ENCODE measurements around the gene FBXW9. TPM values are rescaled to one million over a fixed set of nuclear protein-coding genes. Genes with fewer than 3 reads are reported as not detected.

Gene FBXW9
- total and polyA plus RNA-seq, 7 donors = 3.6 to 10.8 (median 6.2) TPM

DNA sequence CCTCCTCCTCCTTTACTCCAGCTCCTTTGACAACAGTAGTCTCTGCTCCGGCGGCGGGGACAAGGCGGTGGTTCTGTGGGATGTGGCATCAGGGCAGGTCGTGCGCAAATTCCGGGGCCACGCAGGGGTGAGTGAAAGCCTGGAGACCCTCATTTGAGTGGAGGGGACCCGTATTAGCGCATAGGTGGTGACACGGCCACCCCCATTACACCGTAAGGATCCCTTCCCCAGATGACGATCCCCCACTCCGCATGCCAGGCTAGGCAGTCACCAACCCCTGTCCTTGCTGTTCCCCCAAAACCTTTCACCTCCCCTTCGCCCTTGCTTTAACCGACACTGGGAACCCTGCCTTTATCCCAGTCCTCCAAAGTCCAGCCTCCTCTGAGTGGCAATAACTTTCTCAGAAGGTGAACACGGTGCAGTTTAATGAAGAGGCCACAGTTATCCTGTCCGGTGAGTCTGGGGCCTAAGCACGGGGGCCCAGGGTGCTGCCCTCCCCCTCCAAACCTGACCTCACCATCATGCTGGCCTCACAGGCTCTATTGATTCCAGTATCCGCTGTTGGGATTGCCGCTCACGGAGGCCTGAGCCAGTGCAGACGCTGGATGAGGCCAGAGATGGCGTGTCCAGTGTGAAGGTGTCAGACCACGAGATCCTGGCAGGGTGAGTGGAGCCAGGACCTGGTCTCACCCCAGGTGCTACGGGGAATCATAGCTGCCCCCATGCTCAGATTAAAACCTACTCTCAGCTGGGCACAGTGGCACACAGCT is 26.1 kb downstream of the FBXW9 start:
- peak overlapping the region; percentile 67 to 90 (median 84) for H3K4me3 ChIP-seq
- H3K36me3 ChIP-seq = peaks cover 3 to 43% (median 22%) of the 10 kb centered on the region in 4 donors
- no peaks in the 10 kb centered on the region for H3K27me3 ChIP-seq
- no peaks in the 10 kb centered on the region for H3K9me3 ChIP-seq
- WGBS, 2 donors = 32 to 42% methylated on average over 26 of the region's 26 CpGs
- DNase-seq = no peak
- no peak for TF ChIP-seq EP300 (IDR thresholded peaks at IDR 0.05)
- TF ChIP-seq, protein P1, sequence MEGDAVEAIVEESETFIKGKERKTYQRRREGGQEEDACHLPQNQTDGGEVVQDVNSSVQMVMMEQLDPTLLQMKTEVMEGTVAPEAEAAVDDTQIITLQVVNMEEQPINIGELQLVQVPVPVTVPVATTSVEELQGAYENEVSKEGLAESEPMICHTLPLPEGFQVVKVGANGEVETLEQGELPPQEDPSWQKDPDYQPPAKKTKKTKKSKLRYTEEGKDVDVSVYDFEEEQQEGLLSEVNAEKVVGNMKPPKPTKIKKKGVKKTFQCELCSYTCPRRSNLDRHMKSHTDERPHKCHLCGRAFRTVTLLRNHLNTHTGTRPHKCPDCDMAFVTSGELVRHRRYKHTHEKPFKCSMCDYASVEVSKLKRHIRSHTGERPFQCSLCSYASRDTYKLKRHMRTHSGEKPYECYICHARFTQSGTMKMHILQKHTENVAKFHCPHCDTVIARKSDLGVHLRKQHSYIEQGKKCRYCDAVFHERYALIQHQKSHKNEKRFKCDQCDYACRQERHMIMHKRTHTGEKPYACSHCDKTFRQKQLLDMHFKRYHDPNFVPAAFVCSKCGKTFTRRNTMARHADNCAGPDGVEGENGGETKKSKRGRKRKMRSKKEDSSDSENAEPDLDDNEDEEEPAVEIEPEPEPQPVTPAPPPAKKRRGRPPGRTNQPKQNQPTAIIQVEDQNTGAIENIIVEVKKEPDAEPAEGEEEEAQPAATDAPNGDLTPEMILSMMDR (IDR thresholded peaks at IDR 0.05) = no peak
- no peak for TF ChIP-seq POLR2A (IDR thresholded peaks at IDR 0.05)
- TF ChIP-seq POLR2AphosphoS5 (IDR thresholded peaks at IDR 0.05) = no peak
- H3K4me1 ChIP-seq = peaks cover 0 to 46% (median 41%) of the 10 kb centered on the region in 4 donors
- peak overlapping the region; percentile 91 to 92 (median 91) for H3K27ac ChIP-seq
- intact Hi-C loops (cut with DNase I) = loop anchor here (5.0 kb wide), 1 partner anchor 108 kb away; no protein-coding TSS in a partner anchor

DNA sequence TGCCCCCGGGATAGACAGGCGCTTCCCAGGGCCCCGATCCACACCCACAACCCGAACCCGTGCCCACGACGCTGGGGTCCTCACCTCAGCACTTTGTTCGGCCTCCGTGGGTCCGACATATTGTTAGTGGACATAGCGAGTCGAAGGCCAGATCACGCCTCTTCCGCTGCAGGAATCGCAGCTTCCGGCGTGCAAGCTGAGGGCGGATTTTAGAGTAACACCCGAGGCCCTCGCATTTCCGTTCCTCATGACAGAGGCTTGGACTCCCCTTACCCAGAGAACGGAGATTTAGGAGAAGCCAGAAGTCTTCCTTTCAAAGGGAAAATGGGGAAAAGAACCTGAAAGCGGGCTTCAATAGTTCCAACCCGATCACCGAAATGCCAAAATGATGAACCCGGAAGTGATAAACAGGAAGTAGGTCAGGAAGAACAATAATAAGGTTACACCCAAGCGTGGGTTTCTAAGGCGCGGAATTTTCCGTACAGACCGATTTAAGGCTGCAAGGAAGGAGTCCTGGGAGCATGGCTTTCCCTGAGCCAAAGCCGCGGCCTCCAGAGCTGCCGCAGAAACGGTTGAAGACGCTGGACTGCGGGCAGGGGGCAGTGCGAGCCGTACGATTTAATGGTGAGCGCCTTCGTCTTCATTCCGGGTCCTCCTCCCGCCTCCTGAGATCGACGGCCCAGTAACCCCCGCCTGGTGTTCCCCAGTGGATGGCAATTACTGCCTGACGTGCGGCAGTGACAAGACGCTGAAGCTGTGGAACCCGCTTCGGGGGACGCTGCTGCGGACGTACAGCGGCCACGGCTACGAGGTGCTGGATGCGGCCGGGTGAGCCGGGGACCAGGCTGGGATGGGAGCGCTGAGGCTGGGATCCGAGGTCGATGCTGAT is 26.9 kb downstream of the FBXW9 start:
- DNase-seq = peak; percentile 91
- intact Hi-C loops (cut with DNase I) = loop anchor here (5.0 kb wide), 2 partner anchors 57 to 107 kb away; partner anchors contain the start of genes ZNF490 and ZNF791
- no peak for TF ChIP-seq EP300 (IDR thresholded peaks at IDR 0.05)
- TF ChIP-seq, protein P1 (IDR thresholded peaks at IDR 0.05) = no peak
- peak; percentile 42 to 83 (median 68) for TF ChIP-seq POLR2AphosphoS5 (IDR thresholded peaks at IDR 0.05)
- peak; percentile 8 to 22 for TF ChIP-seq POLR2A (IDR thresholded peaks at IDR 0.05)
- peaks cover 4 to 42% (median 14%) of the 10 kb centered on the region in 4 donors for H3K36me3 ChIP-seq
- H3K4me3 ChIP-seq = peak overlapping the region; percentile 67 to 90 (median 84)
- H3K9me3 ChIP-seq = no peaks in the 10 kb centered on the region
- H3K27me3 ChIP-seq = no peaks in the 10 kb centered on the region
- H3K27ac ChIP-seq = peak overlapping the region; percentile 91 to 92 (median 91)
- 0 to 1% methylated on average over 64 of the region's 64 CpGs for WGBS, 2 donors
- peaks cover 0 to 47% (median 42%) of the 10 kb centered on the region in 4 donors for H3K4me1 ChIP-seq

DNA sequence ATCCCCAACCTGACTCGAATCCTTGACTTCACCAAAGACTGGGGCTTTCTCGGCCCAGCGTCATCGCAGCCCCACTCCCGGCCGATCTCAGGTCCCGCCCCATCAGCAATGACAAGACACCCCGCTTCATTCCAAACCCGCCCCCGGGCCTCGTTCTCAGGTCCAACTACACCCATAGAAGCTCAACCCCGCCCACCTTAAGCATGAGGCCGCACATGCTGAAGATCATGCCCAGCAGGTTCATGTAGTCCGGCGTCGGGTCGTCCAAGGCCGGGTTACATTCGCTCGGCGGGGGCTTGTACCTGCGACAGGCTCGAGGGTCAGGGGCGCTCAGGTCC is 27.5 kb downstream of the FBXW9 start:
- WGBS, 2 donors = 0 to 1% methylated on average over 24 of the region's 24 CpGs
- intact Hi-C loops (cut with DNase I) = loop anchor here (5.0 kb wide), 1 partner anchor 57 kb away; the partner anchor contains the start of genes ZNF490 and ZNF791
- Histone ChIP-seq H3K4me3 (peak overlapping the region; percentile 67 to 90 (median 84)), H3K9me3 (no peaks in the 10 kb centered on the region), H3K4me1 (peaks cover 0 to 47% (median 43%) of the 10 kb centered on the region in 4 donors), H3K36me3 (peaks cover 4 to 42% (median 11%) of the 10 kb centered on the region in 4 donors), H3K27ac (peak overlapping the region; percentile 91 to 92 (median 91)), H3K27me3 (no peaks in the 10 kb centered on the region)
- peak; percentile 84 for DNase-seq
- TF ChIP-seq, protein P1 (IDR thresholded peaks at IDR 0.05) = no peak
- no peak for TF ChIP-seq POLR2A (IDR thresholded peaks at IDR 0.05)
- no peak for TF ChIP-seq POLR2AphosphoS5 (IDR thresholded peaks at IDR 0.05)
- no peak for TF ChIP-seq EP300 (IDR thresholded peaks at IDR 0.05)

DNA sequence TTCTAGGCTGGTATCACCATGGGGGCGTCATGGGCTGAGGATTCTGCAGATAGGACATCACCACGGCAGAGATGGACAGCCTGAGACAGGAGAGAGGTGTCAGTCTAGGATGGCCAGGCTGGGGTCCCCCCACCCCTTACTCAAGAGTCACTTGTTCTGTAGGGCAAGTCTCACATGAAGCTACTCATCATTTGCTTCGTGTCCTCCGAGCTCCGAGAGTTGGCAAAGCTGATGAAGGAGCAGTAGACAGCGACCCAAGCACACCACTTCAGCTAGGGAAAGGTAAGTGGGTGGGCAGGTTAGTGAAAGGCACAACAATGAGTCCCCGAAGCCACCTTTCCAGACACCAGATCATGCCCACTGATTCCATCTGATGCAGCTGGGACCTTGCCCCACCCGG is 28.1 kb downstream of the FBXW9 start:
- H3K36me3 ChIP-seq = peaks cover 4 to 42% (median 7%) of the 10 kb centered on the region in 4 donors
- WGBS, 2 donors = 67 to 77% methylated on average over 8 of the region's 8 CpGs
- peak overlapping the region; percentile 91 to 92 (median 91) for H3K27ac ChIP-seq
- TF ChIP-seq POLR2A (IDR thresholded peaks at IDR 0.05) = no peak
- no peak for TF ChIP-seq EP300 (IDR thresholded peaks at IDR 0.05)
- TF ChIP-seq, protein P1 (IDR thresholded peaks at IDR 0.05) = no peak
- TF ChIP-seq POLR2AphosphoS5 (IDR thresholded peaks at IDR 0.05) = no peak
- intact Hi-C loops (cut with DNase I) = loop anchor here (5.0 kb wide), 1 partner anchor 56 kb away; the partner anchor contains the start of genes ZNF490 and ZNF791
- DNase-seq = no peak
- H3K27me3 ChIP-seq = no peaks in the 10 kb centered on the region
- H3K4me1 ChIP-seq = peaks cover 0 to 47% (median 43%) of the 10 kb centered on the region in 4 donors
- H3K4me3 ChIP-seq = peak overlapping the region; percentile 67 to 90 (median 84)
- no peaks in the 10 kb centered on the region for H3K9me3 ChIP-seq
